HepG2 (cell line): ENCODE results near the gene DSTN.

ENCODE experiments used
- JDP2 ChIP-seq: sonication (generic); formaldehyde crosslinking; IDR thresholded peaks from 2 replicates; pipeline ENCODE4 v1.8.1; 2022; ENCODE audit warnings: missing genetic modification reagents, borderline replicate concordance
- MLLT10 ChIP-seq: sonication (generic); formaldehyde crosslinking; IDR thresholded peaks from 2 replicates; pipeline ENCODE4 v1.4.0; 2020; ENCODE audit warnings: missing genetic modification reagents
- TF ChIP-seq, protein P1 (sequence below): IDR thresholded peaks from 2 replicates; pipeline ENCODE4 v1.6.1; 2012; ENCODE audit warnings: inconsistent platforms

DNA sequence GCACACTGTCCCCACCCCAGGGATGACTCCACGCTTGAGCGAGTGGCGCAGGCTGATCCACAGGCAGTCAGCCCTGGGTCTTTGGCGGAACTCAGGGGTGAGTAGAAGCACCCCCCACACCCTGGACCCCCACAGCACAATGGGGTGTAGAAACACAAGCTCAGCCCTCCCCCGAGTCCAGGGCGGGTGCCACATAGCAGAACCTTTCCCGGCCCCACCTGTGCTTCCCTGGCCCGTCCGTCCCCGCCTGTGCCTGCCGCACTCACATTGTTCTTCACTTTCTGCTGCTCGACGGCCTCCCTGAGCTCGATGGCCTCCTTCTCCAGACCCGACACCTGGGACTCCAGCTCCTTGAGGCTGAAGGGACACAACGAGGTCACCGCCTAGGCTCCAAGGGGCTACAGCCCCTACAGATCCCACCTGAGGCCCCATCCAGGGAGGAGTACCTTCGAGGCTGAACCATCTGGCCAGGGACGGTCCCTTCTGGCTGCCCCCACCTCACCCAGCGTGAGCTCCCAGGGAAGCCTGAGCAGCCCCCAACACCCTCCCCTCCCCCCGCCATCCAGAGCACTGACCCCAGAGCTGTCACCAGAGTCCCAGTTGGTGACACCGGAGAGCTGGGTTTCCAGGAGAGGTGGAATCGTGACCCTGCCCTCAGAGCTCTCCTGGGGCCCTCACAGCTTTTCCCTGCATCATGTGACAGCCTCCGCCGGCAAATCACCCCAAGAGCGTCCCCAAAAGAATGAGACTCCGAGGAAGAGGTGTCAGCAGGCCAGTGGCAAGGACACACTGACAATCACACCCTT lies 55.6 kb downstream of the DSTN start:
- TF ChIP-seq, protein P1, sequence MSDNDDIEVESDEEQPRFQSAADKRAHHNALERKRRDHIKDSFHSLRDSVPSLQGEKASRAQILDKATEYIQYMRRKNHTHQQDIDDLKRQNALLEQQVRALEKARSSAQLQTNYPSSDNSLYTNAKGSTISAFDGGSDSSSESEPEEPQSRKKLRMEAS: no peak
- no peak for TF ChIP-seq JDP2 (CRISPR knock-in tag)
- TF ChIP-seq MLLT10 (CRISPR knock-in tag): no peak
